ENCODE measurements around the gene USP12. TPM values are rescaled to one million over a fixed set of nuclear protein-coding genes. Genes with fewer than 3 reads are reported as not detected.

USP12 gene
- total RNA-seq, 4 donors from 2014 or later = 3.9 to 31.7 (median 13.6) TPM

- no peak overlapping the region for H3K4me3 ChIP-seq
- TF ChIP-seq POLR2A (IDR thresholded peaks at IDR 0.05) (no peak), CTCF (IDR thresholded peaks at IDR 0.05) (no peak)
- peaks cover 0 to 32% (median 6%) of the 10 kb centered on the region in 3 donors for H3K4me1 ChIP-seq
- H3K27me3 ChIP-seq = no peaks in the 10 kb centered on the region
- H3K9me3 ChIP-seq = no peaks in the 10 kb centered on the region
- intact Hi-C loops (cut with DNase I) = no loop called here
- H3K36me3 ChIP-seq = no peaks in the 10 kb centered on the region
- no peak for DNase-seq
- WGBS, 2 donors = 20 to 42% methylated on average over 5 to 7 of the region's 9 CpGs
- H3K27ac ChIP-seq = peak overlapping the region; percentile 27 to 71 (median 56)
These were observed 148.9 kb downstream of the USP12 start for GRCh38 chr13:27022571-27023311.

- intact Hi-C loops (cut with DNase I) = no loop called here
- H3K27me3 ChIP-seq = no peaks in the 10 kb centered on the region
- no peak for TF ChIP-seq POLR2A (IDR thresholded peaks at IDR 0.05)
- no peak for TF ChIP-seq CTCF (IDR thresholded peaks at IDR 0.05)
- H3K36me3 ChIP-seq = no peaks in the 10 kb centered on the region
- H3K4me3 ChIP-seq = no peak overlapping the region
- H3K9me3 ChIP-seq = no peaks in the 10 kb centered on the region
- no peak for DNase-seq
- 46 to 86% methylated on average over 1 to 7 of the region's 8 CpGs for WGBS, 2 donors
- H3K27ac ChIP-seq = no peak overlapping the region
- peaks cover 0 to 32% (median 6%) of the 10 kb centered on the region in 3 donors for H3K4me1 ChIP-seq
These were observed 151.2 kb downstream of the USP12 start for GRCh38 chr13:27020415-27020814.

- H3K36me3 ChIP-seq = no peaks in the 10 kb centered on the region
- TF ChIP-seq POLR2A (IDR thresholded peaks at IDR 0.05) (no peak), CTCF (IDR thresholded peaks at IDR 0.05) (no peak)
- H3K4me3 ChIP-seq = no peak overlapping the region
- 57 to 79% methylated on average over 5 of the region's 5 CpGs for WGBS, 2 donors
- no peak overlapping the region for H3K27ac ChIP-seq
- intact Hi-C loops (cut with DNase I) = no loop called here
- H3K27me3 ChIP-seq = peaks cover 0 to 9% (median 0%) of the 10 kb centered on the region in 4 donors
- no peak for DNase-seq
- H3K9me3 ChIP-seq = no peaks in the 10 kb centered on the region
- H3K4me1 ChIP-seq = peaks cover 0 to 32% (median 6%) of the 10 kb centered on the region in 3 donors
These were observed 152.7 kb downstream of the USP12 start for GRCh38 chr13:27018882-27019281.

GRCh38 chr13:27018344-27018861 lies 153.2 kb downstream of the USP12 start:
- no peak for DNase-seq
- H3K4me1 ChIP-seq = peaks cover 0 to 31% (median 6%) of the 10 kb centered on the region in 3 donors
- H3K4me3 ChIP-seq = no peak overlapping the region
- 61 to 63% methylated on average over 6 to 7 of the region's 8 CpGs for WGBS, 2 donors
- H3K9me3 ChIP-seq = no peaks in the 10 kb centered on the region
- no peak overlapping the region for H3K27ac ChIP-seq
- H3K36me3 ChIP-seq = no peaks in the 10 kb centered on the region
- intact Hi-C loops (cut with DNase I) = no loop called here
- H3K27me3 ChIP-seq = peaks cover 0 to 9% (median 0%) of the 10 kb centered on the region in 4 donors
- TF ChIP-seq CTCF (IDR thresholded peaks at IDR 0.05) = no peak
- no peak for TF ChIP-seq POLR2A (IDR thresholded peaks at IDR 0.05)

GRCh38 chr13:27016875-27017274 lies 154.7 kb downstream of the USP12 start:
- no peak for TF ChIP-seq CTCF (IDR thresholded peaks at IDR 0.05)
- TF ChIP-seq POLR2A (IDR thresholded peaks at IDR 0.05) = no peak
- no peaks in the 10 kb centered on the region for H3K9me3 ChIP-seq
- 64 to 85% methylated on average over 4 of the region's 4 CpGs for WGBS, 2 donors
- no peak overlapping the region for H3K4me3 ChIP-seq
- peaks cover 0 to 9% (median 0%) of the 10 kb centered on the region in 4 donors for H3K27me3 ChIP-seq
- DNase-seq = no peak
- intact Hi-C loops (cut with DNase I) = no loop called here
- H3K4me1 ChIP-seq = peaks cover 0 to 23% (median 0%) of the 10 kb centered on the region in 3 donors
- H3K36me3 ChIP-seq = no peaks in the 10 kb centered on the region
- H3K27ac ChIP-seq = no peak overlapping the region

Data from esophagus squamous epithelium (tissue), 5 donors.